GM21737 (cell line): ENCODE results near the gene ANP32B.

Source experiments
- ATAC-seq: cut with Tn5 transposase; IDR thresholded peaks from one replicate; pipeline ENCODE4 v1.9.1; 2021; ENCODE audit warnings: mild to moderate bottlenecking, moderate library complexity; ENCODE audit not compliant: unreplicated experiment

The ANP32B gene

DNA sequence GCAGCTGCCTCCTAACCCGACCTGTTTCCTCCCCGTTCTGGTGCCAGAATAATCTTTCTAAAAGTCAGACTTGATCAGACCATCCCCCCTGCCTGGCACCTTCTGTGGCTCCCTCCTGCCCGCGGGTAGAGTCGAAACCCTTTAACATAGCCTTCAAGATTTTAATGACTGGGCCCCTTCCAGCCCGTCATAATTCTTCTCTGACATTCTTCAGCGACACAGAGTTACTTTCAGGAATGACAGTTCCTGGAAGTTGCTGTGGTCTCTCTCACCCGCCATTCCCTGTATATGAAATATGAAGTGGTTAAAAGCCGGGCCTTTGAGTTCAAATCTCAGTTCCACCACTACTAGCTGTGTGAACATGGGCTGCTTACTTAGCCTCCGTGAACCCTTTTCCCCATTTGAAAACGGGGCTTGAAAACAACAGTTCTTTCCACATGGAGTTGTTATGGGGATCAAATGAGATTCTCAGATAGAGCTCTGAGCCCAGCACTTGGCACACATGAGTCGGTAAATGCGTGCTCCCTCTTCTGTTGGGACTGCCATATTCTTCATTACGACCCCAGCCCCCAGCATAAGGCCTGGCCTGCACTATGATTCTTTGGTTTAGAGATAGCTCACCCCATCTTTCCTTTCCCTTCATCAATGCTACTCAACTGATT is 74.1 kb downstream of the ANP32B start:
- ATAC-seq: no peak

- no peak for ATAC-seq
Observed at GRCh38 chr9:98062161-98062560, 79.0 kb downstream of the ANP32B start.

GRCh38 chr9:98064623-98065392 is 81.7 kb downstream of the ANP32B start:
- no peak for ATAC-seq
